NCI-H128 (cell line): Measurements from ENCODE around the gene RIMBP2.

Experiments used
- DNase-seq: peaks from one replicate; lab custom pipeline; 2025; ENCODE audit not compliant: unreplicated experiment; lab: John Stamatoyannopoulos, UW

Gene RIMBP2

GRCh38 chr12:130398100-130398848 lies 317.8 kb downstream of the RIMBP2 start:
- DNase-seq: no peak

- no peak for DNase-seq
These were observed 319.4 kb downstream of the RIMBP2 start for GRCh38 chr12:130396667-130397066.

GRCh38 chr12:130394906-130395305 lies 321.2 kb downstream of the RIMBP2 start:
- no peak for DNase-seq

- no peak for DNase-seq
These were observed 324.9 kb downstream of the RIMBP2 start for GRCh38 chr12:130391186-130391585.

GRCh38 chr12:130385193-130385592 lies 330.9 kb downstream of the RIMBP2 start:
- DNase-seq: no peak

- no peak for DNase-seq
These were observed 331.9 kb downstream of the RIMBP2 start for GRCh38 chr12:130384234-130384633.

- DNase-seq: no peak
These were observed 333.3 kb downstream of the RIMBP2 start for GRCh38 chr12:130382818-130383217.

GRCh38 chr12:130375296-130376287 lies 340.5 kb downstream of the RIMBP2 start:
- no peak for DNase-seq

GRCh38 chr12:130374083-130374482 lies 342.0 kb downstream of the RIMBP2 start:
- no peak for DNase-seq

- DNase-seq: no peak
These were observed 343.2 kb downstream of the RIMBP2 start for GRCh38 chr12:130372936-130373335.

- DNase-seq: no peak
These were observed 344.8 kb downstream of the RIMBP2 start for GRCh38 chr12:130371296-130371695.

GRCh38 chr12:130369816-130370215 lies 346.3 kb downstream of the RIMBP2 start:
- no peak for DNase-seq

- DNase-seq: no peak
These were observed 348.6 kb downstream of the RIMBP2 start for GRCh38 chr12:130367523-130367922.

GRCh38 chr12:130367003-130367402 lies 349.1 kb downstream of the RIMBP2 start:
- no peak for DNase-seq

GRCh38 chr12:130366159-130366558 lies 349.9 kb downstream of the RIMBP2 start:
- no peak for DNase-seq

- DNase-seq: no peak
These were observed 351.5 kb downstream of the RIMBP2 start for GRCh38 chr12:130364578-130364977.

- no peak for DNase-seq
These were observed 354.0 kb downstream of the RIMBP2 start for GRCh38 chr12:130362060-130362459.

- no peak for DNase-seq
These were observed 358.3 kb downstream of the RIMBP2 start for GRCh38 chr12:130357729-130358330.

GRCh38 chr12:130357241-130357640 lies 358.9 kb downstream of the RIMBP2 start:
- DNase-seq: no peak

GRCh38 chr12:130356222-130356621 lies 359.9 kb downstream of the RIMBP2 start:
- no peak for DNase-seq

- no peak for DNase-seq
These were observed 361.7 kb downstream of the RIMBP2 start for GRCh38 chr12:130354407-130354806.

GRCh38 chr12:130353081-130353480 lies 363.0 kb downstream of the RIMBP2 start:
- DNase-seq: no peak
